Esophagus squamous epithelium (tissue), 4 donors: ENCODE results near the gene HERC3.

Experiments used
- CTCF ChIP-seq, 6 experiments: fragments of 450-650 bp in 4 of 6; fragments of 200-600 bp in 2 of 6; sonication (generic) in 2 of 6; IDR thresholded peaks; one replicate each; pipeline ENCODE4 v1.5.1; 2016 to 2019; ENCODE audit warnings: antibody characterized with exemption in 6 of 6, mild to moderate bottlenecking in 4 of 6, moderate library complexity in 4 of 6
- POLR2A ChIP-seq, 4 donors: fragments of 450-650 bp; IDR thresholded peaks; one replicate each; pipeline ENCODE4 v1.6.1; 2017; ENCODE audit warnings: antibody characterized with exemption in 4 of 4, mild to moderate bottlenecking in 4 of 4, moderate library complexity in 3 of 4

DNA sequence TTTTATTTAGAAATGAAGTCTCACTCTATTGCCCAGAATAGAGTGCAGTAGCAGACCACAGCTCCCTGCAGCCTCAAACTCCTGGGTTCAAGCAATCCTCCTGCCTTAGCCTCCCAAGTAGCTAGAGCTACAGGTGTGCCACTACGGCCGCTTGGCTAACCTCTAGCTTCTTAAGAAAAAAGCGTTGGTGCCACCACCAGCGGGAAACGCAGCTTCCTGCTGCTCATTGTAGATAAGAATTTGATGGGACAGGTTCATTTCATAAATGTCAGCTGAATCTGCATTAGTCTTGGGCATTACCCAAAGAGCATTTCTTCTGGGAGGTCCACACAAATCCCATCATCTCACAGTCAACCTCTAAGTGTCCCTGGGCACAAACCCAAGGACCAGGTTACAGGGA lies 138.5 kb downstream of the HERC3 start:
- TF ChIP-seq POLR2A (IDR thresholded peaks at IDR 0.05) (no peak), CTCF (IDR thresholded peaks at IDR 0.05) (no peak)
